NCI-H1694 treated with DMSO at 0.1 percent for 48 hours (cell line): ENCODE data around the gene MYT1.
"Not testable (repeated sequence)": the region's sequence is repeated elsewhere in the genome, so short reads cannot be mapped to it uniquely, and the experiment has no call there.

Experiments used
- DNase-seq: peaks from one replicate; lab custom pipeline; 2025; lab: John Stamatoyannopoulos, UW

Gene MYT1

GRCh38 chr20:64167676-64168075, 3.4 kb downstream of the MYT1 start:
- no peak for DNase-seq

GRCh38 chr20:64168381-64169090, 4.3 kb downstream of the MYT1 start:
- peak; percentile 73 for DNase-seq

GRCh38 chr20:64169091-64169560, 4.9 kb downstream of the MYT1 start:
- DNase-seq = no peak

- no peak for DNase-seq
These were observed 7.0 kb downstream of the MYT1 start for GRCh38 chr20:64171211-64171610.

GRCh38 chr20:64173116-64173515, 8.9 kb downstream of the MYT1 start:
- no peak for DNase-seq

- no peak for DNase-seq
These were observed 12.3 kb downstream of the MYT1 start for GRCh38 chr20:64176551-64176950.

GRCh38 chr20:64176971-64177370, 12.7 kb downstream of the MYT1 start:
- no peak for DNase-seq

- no peak for DNase-seq
These were observed 13.1 kb downstream of the MYT1 start for GRCh38 chr20:64177384-64177783.

GRCh38 chr20:64177787-64178186, 13.5 kb downstream of the MYT1 start:
- DNase-seq = no peak

- DNase-seq = not testable (repeated sequence)
These were observed 14.7 kb downstream of the MYT1 start for GRCh38 chr20:64178925-64179324.

GRCh38 chr20:64179805-64180204, 15.6 kb downstream of the MYT1 start:
- DNase-seq = no peak

GRCh38 chr20:64180673-64181072, 16.4 kb downstream of the MYT1 start:
- no peak for DNase-seq

GRCh38 chr20:64181391-64181790, 17.1 kb downstream of the MYT1 start:
- DNase-seq = no peak

GRCh38 chr20:64182146-64182865, 18.1 kb downstream of the MYT1 start:
- DNase-seq = no peak

- no peak for DNase-seq
These were observed 19.1 kb downstream of the MYT1 start for GRCh38 chr20:64183313-64183712.

- no peak for DNase-seq
These were observed 20.5 kb downstream of the MYT1 start for GRCh38 chr20:64184795-64185194.

- no peak for DNase-seq
These were observed 21.1 kb downstream of the MYT1 start for GRCh38 chr20:64185276-64185900.

GRCh38 chr20:64186071-64186598, 21.9 kb downstream of the MYT1 start:
- DNase-seq = no peak

GRCh38 chr20:64187213-64187612, 23.0 kb downstream of the MYT1 start:
- DNase-seq = not testable (repeated sequence)

GRCh38 chr20:64188091-64188490, 23.8 kb downstream of the MYT1 start:
- DNase-seq = no peak

- no peak for DNase-seq
These were observed 24.7 kb downstream of the MYT1 start for GRCh38 chr20:64188682-64189529.

GRCh38 chr20:64189530-64189966, 25.3 kb downstream of the MYT1 start:
- no peak for DNase-seq
